HG03066 (cell line): ENCODE data around the gene CFAP46.

Experiments used
- ATAC-seq: cut with Tn5 transposase; IDR thresholded peaks from one replicate; pipeline ENCODE4 v1.9.1; 2021; ENCODE audit warnings: low read depth; ENCODE audit not compliant: unreplicated experiment

Gene CFAP46

DNA sequence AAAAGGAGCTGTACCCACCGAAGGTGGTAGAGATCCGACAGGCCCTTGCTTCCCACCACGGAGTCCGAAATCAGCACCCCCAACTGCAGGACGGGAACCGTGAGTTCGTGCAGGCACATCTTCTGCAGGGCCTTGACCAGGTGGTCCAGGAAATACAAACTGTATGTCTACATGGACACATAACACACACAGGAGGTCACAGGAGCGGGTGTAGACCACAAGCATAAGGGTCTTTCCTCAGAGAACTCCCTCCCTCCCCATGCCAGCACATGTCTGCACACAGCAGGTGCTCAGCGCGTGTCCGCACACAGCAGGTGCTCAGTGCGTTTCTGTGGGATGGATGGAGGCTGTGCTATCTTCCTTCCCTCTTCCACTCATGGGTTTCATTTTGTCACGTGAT is 69.7 kb downstream of the CFAP46 start:
- no peak for ATAC-seq

DNA sequence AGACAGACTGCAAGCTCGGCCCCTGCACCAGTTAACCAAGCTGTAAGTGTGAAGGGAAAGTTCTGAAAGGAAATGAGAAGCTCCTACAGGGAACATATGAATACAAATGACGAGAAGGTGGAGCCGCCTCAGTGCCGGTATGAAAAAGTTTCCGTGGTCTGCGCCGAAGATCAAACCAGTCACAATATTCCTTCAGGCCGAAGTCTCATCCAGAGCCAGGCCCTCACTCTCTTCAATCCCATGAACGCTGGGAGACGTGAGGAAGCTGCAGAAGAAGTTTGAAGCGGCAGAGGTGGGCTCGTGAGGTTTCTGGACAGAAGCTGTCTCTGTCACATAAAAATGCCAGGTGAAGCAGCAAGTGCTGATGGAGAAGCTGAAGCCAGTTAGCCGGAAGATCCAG is 71.9 kb downstream of the CFAP46 start:
- ATAC-seq: no peak

DNA sequence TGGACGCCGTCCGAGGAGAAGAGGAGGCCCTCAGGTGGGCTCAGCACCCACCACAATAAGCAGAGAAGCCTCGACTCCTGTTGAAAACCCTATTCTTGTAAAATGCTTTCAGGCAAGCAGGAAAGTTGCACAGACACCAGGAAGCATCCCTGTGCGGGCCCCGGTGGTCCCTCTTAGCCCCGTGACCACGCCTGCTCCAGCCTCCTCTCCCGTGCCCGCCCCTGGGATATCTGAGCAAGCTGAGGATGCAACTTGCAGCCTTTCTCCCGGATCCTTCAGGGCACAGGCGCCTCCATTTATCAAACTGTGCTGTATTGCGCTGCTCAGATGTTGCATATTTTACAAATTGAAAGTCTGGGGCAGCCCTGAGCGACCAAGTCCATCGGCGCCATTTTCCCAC is 72.7 kb downstream of the CFAP46 start:
- no peak for ATAC-seq

DNA sequence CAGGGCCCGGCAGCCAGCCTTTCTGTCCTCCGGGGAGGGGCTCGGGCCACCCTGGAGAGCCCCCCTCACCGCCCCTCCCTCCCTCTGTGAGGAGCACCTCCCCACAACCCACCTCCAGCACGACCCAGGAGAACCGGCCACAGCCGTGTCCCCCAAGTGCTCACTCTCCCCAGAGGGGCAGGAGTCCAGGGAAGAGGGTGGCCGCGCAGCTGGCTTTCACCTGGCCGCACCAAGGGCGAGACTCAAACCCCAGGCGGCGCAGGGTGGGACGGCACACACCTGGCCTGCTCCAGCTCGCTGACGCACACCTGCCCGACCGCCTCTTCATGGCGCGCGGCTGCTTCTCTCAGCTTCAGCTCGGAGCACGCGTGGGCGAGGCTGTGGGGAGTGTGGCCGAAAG is 73.4 kb downstream of the CFAP46 start:
- ATAC-seq: no peak

DNA sequence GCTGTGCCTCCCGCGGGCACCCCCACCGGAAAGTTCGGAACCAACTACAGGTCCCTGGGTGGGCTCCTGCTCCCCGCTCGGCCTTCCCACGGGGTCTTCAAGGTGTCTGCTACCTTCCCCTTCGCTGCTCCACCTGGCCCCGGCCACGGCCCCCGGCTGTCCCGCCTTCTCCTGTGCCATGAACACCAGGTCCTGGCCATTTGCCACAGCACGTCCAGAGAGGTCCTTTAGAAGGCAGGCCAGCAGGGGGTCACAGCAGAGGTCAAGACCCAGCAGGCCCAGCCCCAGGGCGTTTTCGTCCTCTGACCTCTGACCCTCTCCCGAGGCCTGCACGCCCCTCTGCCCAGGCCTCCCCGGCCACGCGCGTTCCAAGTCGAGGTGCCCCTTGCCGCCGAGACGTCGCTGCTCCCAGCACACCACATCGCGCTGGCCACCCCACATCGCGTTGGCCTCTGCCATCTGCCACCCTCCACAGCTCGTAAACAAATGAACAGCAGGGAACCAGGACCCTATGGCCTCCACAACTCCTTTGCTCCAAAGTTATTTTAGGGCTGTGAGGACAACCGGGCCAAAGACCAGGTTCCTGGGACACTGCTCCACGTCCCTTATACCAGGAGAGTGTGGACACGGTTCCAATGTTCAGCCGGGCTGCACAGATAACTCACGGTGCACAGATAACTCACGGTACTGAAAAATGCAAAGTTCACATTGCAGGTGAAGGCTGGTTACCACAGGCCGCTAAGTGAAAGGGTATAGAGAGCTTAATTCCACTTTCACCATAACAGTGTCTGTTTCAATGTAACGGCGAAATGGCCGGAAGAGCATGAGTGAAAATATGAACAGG is 74.3 kb downstream of the CFAP46 start:
- no peak for ATAC-seq

DNA sequence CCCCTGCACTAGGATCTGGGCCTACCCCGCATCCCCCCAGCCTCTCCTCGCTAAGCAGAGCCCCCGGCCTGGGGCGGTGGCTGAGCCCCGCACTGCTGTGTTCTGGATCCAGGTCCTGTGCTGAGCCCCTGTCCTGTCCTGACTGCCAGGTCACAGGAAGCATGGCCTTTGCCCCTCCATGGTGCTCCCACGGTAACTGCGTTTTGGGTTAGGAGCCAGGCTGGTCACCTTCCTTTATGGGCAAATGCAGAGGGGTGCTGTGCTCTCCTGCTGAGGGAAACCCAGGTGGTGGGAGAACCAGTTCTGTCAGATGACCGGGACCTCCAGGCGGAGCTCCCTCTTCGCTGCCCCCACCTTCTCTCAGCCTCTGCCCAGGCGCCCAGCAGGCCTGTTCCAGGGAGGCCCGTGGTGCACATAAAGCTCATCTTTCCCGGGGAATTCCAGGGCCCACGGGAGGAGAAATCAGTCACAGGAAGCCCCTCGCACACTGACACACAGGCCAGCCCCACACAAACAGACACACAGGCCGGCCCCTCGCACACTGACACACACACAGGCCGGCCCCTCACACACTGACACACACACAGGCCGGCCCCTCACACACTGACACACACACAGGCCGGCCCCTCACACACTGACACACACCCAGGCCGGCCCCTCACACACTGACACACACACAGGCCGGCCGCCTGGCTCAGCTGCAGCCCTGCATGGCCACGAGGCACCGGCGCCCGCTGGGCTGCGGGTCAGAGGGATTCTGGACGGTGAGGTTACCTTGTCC is 75.6 kb downstream of the CFAP46 start:
- no peak for ATAC-seq

DNA sequence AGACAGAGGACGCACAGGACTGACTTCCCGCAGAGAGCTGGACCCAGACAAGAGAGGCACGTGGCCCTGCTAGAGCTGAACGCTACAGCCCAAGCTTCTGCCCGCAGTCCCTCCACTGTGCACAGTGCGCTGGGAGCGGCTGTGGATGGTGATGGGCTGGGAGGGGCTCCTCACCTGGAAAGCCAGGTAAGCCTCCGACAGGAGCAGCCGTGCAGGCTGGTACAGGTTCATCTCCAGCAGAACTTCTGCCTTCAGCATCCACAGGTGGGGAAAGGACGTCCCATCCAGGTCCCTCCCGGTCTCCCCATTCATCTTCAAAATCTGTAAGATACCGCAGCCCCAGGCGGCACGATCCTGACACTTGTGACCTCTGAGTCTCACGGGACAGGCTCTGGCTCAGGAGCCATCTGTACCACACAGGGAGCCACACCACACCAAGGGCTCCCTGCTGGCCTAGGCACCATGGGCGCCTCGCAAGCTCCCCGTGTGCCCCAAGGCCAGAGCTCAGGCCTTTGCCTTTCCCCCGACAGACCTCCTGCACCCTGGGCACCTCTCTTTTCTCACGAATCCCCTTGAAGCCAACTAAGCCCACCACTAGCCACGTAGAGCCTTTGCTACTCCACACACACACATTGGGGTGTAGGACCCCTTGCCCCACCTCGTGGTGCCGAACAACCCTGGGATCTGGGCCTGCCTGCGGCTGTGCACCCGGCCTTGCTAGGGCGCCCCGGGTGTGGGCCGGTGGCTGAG is 76.3 kb downstream of the CFAP46 start:
- ATAC-seq: no peak

DNA sequence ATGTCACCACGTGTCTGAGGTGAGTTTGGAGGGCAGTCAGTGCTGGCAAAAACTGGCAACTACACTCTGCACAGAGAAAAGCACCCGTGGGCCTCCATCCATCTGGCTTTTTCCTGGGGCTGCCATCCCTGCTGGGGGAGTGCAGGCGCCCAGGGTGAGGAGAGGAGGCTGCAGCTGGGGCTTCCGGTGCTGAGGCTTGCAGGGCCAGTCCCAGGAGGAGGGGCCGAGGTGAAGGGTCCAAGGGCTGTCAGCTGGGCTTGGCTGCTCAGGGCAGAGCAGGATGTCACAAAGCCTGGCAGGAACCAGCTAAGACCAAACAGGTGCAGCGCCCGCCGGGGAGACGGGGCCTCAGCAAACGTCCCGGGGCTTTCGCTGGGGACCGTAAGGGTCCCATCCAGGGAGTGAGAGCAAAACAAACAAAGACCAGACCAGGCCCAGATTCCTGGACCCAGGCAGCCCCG is 77.2 kb downstream of the CFAP46 start:
- ATAC-seq: no peak

DNA sequence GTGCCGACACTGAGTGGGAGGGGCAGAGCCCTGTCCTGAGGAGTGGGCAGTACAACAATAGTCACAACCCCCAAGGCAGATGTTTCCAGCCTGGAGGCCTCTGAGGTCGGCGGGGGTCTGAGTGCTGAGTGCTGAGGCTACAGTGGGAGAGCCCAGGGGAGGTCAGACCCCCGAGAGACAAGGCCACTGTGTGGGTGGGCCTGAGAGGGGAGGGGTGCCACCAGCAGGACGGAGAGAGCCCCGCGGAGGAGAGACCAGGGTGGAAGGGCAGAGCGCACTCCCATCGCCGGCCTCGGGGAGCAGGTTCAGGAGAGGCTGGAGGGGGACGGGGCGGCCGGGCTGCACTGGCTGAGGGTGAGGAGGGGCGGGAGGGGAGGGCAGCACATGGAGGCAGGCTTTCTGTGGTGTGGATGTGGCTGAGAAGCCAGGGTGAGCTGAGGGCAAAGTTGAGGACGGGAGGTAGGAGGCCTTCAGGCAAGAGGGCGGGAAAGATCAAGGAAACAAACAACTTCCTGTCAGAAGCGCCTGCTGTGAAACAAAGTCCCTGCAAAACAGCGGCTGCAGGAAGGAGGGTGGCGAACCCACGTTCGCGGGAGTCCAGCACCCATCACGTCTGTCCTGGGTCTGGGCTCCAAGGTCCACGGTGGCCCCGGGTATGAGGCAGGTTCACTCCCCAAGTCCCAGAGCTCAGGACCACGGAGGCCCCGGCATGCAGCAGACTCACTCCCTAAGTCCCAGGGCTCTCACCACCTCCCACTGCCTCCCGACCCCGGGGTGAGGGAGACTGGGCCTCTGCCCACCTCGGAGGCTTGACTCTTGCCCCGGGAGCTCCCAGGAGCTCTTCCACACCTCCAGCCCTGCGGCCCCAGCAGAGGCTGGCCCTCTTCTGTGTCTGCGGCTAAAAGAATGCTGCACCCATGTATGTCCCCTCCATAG is 79.6 kb downstream of the CFAP46 start:
- ATAC-seq: no peak

DNA sequence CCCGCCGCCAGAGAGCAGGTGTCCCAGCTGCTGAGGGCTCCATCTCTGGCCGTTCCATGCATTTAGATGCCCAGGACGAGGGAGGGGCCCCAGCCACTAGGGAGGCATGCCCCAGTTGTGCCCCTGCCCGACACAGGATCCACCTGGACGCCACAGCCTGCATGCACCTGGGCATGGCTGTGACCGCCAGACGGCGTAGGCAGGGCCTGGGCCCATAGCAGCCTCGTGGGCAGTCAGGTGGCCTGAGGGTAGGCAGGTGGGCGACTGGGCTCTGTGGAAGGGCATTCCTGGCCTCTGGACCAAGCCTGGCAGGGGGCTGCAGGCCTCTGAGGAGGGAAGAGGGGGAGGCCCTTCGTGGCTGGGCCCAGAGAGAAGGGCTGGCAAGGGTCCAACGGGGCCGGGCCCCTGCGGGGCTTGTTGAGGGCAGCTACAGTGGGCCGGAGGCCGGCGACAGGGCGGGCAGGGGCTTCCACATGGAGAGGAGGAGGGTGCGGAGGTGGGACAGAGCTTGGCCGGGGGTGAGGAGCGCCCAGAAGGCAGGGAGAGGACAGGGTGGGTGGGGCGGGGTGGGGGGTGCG is 80.4 kb downstream of the CFAP46 start:
- ATAC-seq: no peak

DNA sequence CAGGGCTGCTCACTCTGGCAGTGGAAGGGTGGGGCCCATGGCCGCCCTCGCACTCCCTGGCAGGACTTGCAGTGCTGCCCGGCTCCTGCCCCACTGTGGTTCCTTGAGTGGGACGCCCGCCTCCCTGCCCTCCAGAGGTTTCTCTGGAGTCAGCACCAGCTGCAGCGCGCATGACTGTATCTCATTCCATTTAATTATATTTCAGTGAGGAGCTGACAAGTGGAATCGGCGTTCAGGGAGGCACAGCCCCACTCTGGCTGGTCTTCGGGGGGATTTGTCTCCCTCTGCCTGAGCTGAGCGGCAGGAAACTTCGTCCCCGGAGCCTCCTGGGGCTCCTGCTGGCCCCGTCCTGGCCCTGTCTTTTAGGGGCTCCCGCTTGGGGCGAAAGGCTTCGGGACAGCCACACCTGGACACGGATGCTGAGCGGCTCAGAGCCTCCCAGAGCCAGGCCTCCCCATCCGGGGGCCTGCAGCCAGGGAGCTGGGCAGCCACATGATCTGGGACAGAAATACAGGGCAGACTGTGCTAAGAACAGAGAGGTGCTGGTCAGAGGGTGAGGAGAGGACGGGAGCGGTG is 81.2 kb downstream of the CFAP46 start:
- no peak for ATAC-seq

DNA sequence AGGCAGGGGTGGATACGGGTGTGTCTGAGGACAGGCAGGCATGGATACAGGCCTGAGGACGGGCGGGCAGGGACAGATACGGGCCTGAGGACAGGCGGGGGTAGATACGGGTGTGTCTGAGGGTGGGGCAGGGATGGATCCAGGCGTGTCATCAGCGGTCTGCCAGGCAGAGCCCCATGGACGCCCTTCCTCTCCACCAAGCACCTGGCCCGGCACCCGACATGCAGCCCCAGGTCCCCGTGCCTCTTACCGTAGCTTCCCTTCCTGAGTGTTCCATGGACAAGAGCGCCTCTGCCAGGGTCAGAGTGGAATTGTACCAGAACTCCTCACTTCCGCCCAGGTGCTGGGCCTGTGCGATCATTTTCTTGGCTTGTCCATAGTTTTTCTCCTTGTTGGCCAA is 81.8 kb downstream of the CFAP46 start:
- ATAC-seq: no peak

DNA sequence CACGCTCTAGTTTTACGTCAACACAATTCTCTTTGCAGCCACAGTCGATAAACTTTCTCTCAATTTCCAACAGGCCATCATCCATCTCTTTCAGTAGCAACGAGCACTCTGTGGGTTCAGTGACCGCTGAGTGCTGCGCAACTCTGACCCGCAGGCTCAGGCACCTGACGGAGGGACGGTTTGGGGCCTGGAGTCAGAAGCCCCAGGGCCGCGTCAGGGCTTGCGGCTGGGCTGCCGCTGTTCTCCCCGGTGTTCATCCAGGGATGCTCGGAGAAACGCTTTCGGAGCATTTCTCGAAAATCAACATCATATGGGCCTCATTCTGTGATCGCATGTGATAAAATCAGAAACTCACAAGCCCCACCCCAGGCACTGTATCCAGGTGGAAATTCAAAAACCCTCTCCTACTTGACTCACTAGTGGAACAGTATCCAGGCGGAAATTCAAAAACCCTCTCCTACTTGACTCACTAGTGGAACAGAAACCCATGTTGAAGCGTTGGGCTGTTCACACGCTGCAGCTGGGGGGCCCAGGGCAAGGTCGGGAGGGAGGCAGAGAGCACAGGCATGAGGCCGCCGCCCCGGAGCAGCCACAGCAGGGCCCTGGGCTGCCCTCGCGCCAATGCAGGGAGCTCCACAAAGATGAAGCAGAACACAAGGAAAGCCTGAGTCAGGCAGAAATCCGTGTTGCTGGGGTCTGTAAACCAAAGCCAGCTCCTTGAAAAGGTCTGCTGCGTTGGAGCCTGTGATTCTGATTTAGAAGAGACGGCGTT is 83.1 kb downstream of the CFAP46 start:
- ATAC-seq: no peak

DNA sequence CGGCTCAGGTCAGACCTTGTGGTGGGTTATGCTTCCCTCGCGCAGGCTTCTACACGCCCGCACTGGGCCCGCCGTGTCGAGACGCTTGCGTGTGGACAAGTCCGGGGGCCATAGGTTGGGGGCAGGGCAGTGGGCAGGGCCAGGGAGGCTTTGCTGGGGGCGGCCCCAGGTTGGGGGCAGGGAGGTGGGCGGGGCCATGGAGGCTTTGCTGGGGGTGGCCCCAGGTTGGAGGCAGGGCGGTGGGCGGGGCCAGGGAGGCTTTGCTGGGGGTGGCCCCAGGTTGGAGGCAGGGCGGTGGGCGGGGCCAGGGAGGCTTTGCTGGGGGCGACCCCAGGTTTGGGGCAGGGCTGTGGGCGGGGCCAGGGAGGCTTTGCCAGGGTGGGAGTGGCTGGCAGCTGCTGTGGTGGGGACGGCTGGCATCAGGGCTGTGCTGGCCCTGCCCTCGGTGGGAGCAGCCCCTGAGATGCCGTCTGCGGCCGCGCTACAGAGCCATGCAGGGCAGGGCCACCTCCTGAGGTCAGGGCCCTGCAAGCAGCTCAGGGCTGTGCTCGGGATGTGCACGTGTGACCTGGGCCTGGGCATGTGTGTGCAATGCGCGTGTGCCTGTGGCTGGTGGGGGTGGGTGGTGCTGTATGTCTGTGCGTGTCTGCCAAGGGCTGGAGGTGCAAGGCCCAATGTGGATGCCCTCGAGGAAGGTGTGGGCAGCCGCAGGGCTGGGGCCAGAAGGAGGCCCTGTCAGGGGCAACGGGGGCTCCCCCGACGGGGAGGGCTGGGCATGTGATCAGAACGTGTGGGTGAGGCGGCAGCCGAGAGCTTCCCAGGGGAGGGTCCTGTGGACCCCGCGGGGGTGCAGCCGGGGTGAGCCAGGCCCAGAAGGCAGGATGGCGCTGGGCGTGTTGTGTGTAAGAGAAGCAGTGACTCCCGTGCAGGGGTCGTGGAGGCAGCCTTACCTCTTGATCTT is 84.0 kb downstream of the CFAP46 start:
- ATAC-seq: no peak

DNA sequence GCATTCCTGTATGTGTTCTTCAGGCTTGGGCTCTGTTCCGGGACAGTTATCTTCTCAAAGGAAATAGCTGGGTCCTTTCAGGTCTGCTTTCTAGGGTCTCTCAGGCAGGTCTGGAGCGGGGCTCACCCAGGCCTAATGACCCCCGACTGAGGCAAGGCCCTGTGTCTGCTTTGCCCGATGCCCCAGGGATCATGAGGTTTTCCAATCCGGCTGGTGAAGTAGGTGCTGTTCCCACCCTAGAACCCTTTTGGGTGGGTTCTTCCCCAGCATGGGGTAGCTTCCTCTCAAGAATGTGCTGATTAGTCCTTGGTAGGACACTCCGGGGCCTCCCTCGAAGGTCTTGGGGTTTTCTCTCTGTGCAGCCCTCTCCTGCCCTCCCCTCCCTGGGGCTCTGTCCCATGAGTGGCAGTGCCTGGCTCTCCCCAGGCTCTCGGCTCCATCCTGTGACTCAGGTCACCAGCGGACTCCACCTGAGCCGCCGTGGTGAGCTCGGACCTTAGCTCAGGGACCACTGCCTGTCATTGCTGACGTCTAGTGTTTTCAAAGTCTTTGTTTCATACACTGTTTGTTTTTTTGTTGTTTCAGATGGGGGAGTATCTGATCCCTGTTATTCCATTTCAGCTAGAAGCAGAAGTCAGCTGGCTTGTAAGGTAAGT is 85.4 kb downstream of the CFAP46 start:
- no peak for ATAC-seq

DNA sequence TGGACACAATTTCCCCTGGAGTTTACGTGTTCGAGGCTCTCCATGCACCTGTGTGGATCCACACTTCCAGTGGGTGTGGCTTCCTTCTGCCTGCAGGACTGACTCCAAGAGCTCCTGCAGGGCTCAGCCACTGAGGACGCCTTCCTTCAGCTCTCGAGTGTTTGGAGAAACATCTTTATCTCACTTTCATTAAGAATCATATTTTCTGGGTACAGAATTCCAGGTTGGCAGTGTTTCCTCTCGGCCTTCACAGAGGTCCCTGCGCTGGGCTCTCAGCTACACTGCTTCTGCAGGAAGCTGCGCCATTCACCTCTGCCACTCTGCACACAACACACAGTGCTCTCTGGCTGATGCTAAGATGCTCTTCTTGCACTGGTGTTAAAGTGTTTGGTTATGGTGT is 86.5 kb downstream of the CFAP46 start:
- no peak for ATAC-seq

DNA sequence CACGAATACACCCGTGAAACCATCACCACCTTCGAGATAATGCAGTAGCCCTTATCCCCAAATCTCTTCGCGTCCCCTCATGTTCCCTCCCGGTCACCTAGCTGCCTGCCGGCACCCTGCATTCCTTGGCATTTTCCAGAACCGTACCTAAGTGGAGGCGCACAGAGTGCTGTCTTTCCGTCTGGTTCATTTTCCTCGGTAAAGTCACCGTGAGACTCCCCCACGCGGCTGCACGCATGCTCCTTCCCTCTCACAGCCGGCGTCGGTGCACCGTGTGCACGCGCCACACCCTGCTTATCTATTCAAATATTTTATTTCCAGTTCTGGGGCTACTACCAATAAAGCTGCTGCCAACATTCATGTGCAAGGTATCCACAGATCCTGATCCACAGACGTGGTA is 90.9 kb downstream of the CFAP46 start:
- no peak for ATAC-seq
